Measurements from ENCODE around the gene OR1N2.
"Not testable (repeated sequence)": the region's sequence is repeated elsewhere in the genome, so short reads cannot be mapped to it uniquely, and the experiment has no call there.

The OR1N2 gene

GRCh38 chr9:122572456-122572855, 19.5 kb downstream of the OR1N2 start:
- no peak for TF ChIP-seq CTCF (IDR thresholded peaks at IDR 0.05)

GRCh38 chr9:122579874-122580273, 27.0 kb downstream of the OR1N2 start:
- no peak for TF ChIP-seq CTCF (IDR thresholded peaks at IDR 0.05)

- TF ChIP-seq CTCF (IDR thresholded peaks at IDR 0.05) = no peak
Measured at GRCh38 chr9:122580360-122580759, 27.4 kb downstream of the OR1N2 start.

GRCh38 chr9:122583284-122583683, 30.4 kb downstream of the OR1N2 start, which contains the start of gene OR1L8:
TSS of gene OR1L8 (minus strand) at chr9:122583384. CDS start at chr9:122568477, 14,907 bp downstream.
- TF ChIP-seq CTCF (IDR thresholded peaks at IDR 0.05) = not testable (repeated sequence)
